ENCODE data around the gene PLEKHD1. TPM values are rescaled to one million over a fixed set of nuclear protein-coding genes. Genes with fewer than 3 reads are reported as not detected.
"Not testable (repeated sequence)": the region's sequence is repeated elsewhere in the genome, so short reads cannot be mapped to it uniquely, and the experiment has no call there.

PLEKHD1 gene
- total and polyA plus RNA-seq, 7 experiments from 2014 or later = 0.07 to 0.74 (median 0.26) TPM; not detected in 1

- peaks cover 0 to 14% (median 2%) of the 10 kb centered on the region in 5 donors for H3K27me3 Mint-ChIP-seq
- H3K27ac ChIP-seq (ENCODE audit: low read depth, low read length) = no peak overlapping the region
- H3K9me3 Mint-ChIP-seq = peaks cover 0 to 2% (median 0%) of the 10 kb centered on the region in 11 donors
- no peaks in the 10 kb centered on the region for H3K9me3 ChIP-seq (ENCODE audit: control insufficient read depth in 2 of 3, low read length in 3 of 3)
- DNase-seq = no peak
- intact Hi-C loops (cut with micrococcal nuclease) = no loop called here
- no peaks in the 10 kb centered on the region for H3K4me1 Mint-ChIP-seq
- ATAC-seq = no peak
- no peaks in the 10 kb centered on the region for H3K27me3 ChIP-seq (ENCODE audit: control insufficient read depth in 2 of 2, insufficient read depth in 2 of 2, low read length in 2 of 2)
- no peak overlapping the region for H3K27ac Mint-ChIP-seq
- no peak overlapping the region for H3K4me3 Mint-ChIP-seq
- H3K36me3 ChIP-seq (ENCODE audit: control insufficient read depth in 2 of 3, insufficient read depth in 3 of 3, low read length in 3 of 3) = no peaks in the 10 kb centered on the region
- H3K4me1 ChIP-seq (ENCODE audit: control insufficient read depth in 2 of 2, insufficient read depth in 2 of 2, low read length in 2 of 2) = no peaks in the 10 kb centered on the region
- CTCF ChIA-PET = no interaction called here
- H3K36me3 Mint-ChIP-seq = no peaks in the 10 kb centered on the region
- H3K4me3 ChIP-seq (ENCODE audit: low read length) = no peak overlapping the region
- POLR2A ChIA-PET = no interaction called here
Measured at GRCh38 chr14:69495341-69495921, 10.9 kb downstream of the PLEKHD1 start.

GRCh38 chr14:69497866-69498265 is 13.3 kb downstream of the PLEKHD1 start:
- H3K27ac ChIP-seq (ENCODE audit: low read depth, low read length); H3K27ac Mint-ChIP-seq; H3K36me3 Mint-ChIP-seq; H3K4me1 Mint-ChIP-seq; POLR2A ChIA-PET; H3K4me1 ChIP-seq (ENCODE audit: control insufficient read depth in 2 of 2, insufficient read depth in 2 of 2, low read length in 2 of 2); H3K4me3 Mint-ChIP-seq; H3K36me3 ChIP-seq (ENCODE audit: control insufficient read depth in 2 of 3, insufficient read depth in 3 of 3, low read length in 3 of 3); H3K4me3 ChIP-seq (ENCODE audit: low read length); H3K9me3 ChIP-seq (ENCODE audit: control insufficient read depth in 2 of 3, low read length in 3 of 3); H3K27me3 ChIP-seq (ENCODE audit: control insufficient read depth in 2 of 2, insufficient read depth in 2 of 2, low read length in 2 of 2); CTCF ChIA-PET; H3K9me3 Mint-ChIP-seq; DNase-seq; intact Hi-C loops (cut with micrococcal nuclease); ATAC-seq: not testable (repeated sequence)
- peaks cover 0 to 18% (median 0%) of the 10 kb centered on the region in 5 donors for H3K27me3 Mint-ChIP-seq

- H3K36me3 Mint-ChIP-seq; ATAC-seq; intact Hi-C loops (cut with micrococcal nuclease); H3K9me3 Mint-ChIP-seq; H3K4me3 ChIP-seq (ENCODE audit: low read length); H3K4me3 Mint-ChIP-seq; CTCF ChIA-PET; H3K36me3 ChIP-seq (ENCODE audit: control insufficient read depth in 2 of 3, insufficient read depth in 3 of 3, low read length in 3 of 3); DNase-seq; H3K4me1 Mint-ChIP-seq; H3K27ac ChIP-seq (ENCODE audit: low read depth, low read length); H3K27ac Mint-ChIP-seq; H3K27me3 ChIP-seq (ENCODE audit: control insufficient read depth in 2 of 2, insufficient read depth in 2 of 2, low read length in 2 of 2); POLR2A ChIA-PET; H3K4me1 ChIP-seq (ENCODE audit: control insufficient read depth in 2 of 2, insufficient read depth in 2 of 2, low read length in 2 of 2); H3K9me3 ChIP-seq (ENCODE audit: control insufficient read depth in 2 of 3, low read length in 3 of 3): not testable (repeated sequence)
- H3K27me3 Mint-ChIP-seq = peaks cover 0 to 16% (median 0%) of the 10 kb centered on the region in 5 donors
Measured at GRCh38 chr14:69498286-69498685, 13.8 kb downstream of the PLEKHD1 start.

- ChIA-PET POLR2A (no interaction called here), CTCF (no interaction called here)
- DNase-seq (no peak), ATAC-seq (no peak)
- no peaks in the 10 kb centered on the region for H3K4me1 Mint-ChIP-seq
- no peaks in the 10 kb centered on the region for H3K36me3 Mint-ChIP-seq
- H3K27me3 ChIP-seq (ENCODE audit: control insufficient read depth in 2 of 2, insufficient read depth in 2 of 2, low read length in 2 of 2) = no peaks in the 10 kb centered on the region
- intact Hi-C loops (cut with micrococcal nuclease) = no loop called here
- no peak overlapping the region for H3K27ac ChIP-seq (ENCODE audit: low read depth, low read length)
- H3K27ac Mint-ChIP-seq = no peak overlapping the region
- H3K4me3 ChIP-seq (ENCODE audit: low read length) = no peak overlapping the region
- peaks cover 0 to 2% (median 0%) of the 10 kb centered on the region in 11 donors for H3K9me3 Mint-ChIP-seq
- peaks cover 0 to 12% (median 0%) of the 10 kb centered on the region in 5 donors for H3K27me3 Mint-ChIP-seq
- H3K4me3 Mint-ChIP-seq = no peak overlapping the region
- H3K9me3 ChIP-seq (ENCODE audit: control insufficient read depth in 2 of 3, low read length in 3 of 3) = no peaks in the 10 kb centered on the region
- H3K36me3 ChIP-seq (ENCODE audit: control insufficient read depth in 2 of 3, insufficient read depth in 3 of 3, low read length in 3 of 3) = no peaks in the 10 kb centered on the region
- no peaks in the 10 kb centered on the region for H3K4me1 ChIP-seq (ENCODE audit: control insufficient read depth in 2 of 2, insufficient read depth in 2 of 2, low read length in 2 of 2)
Measured at GRCh38 chr14:69499436-69499835, 14.9 kb downstream of the PLEKHD1 start.

GRCh38 chr14:69500096-69500495 is 15.6 kb downstream of the PLEKHD1 start:
- intact Hi-C loops (cut with micrococcal nuclease) = no loop called here
- POLR2A ChIA-PET = no interaction called here

GRCh38 chr14:69500736-69501135 is 16.2 kb downstream of the PLEKHD1 start:
- H3K4me1 Mint-ChIP-seq = no peaks in the 10 kb centered on the region
- CTCF ChIA-PET = no interaction called here
- no peak overlapping the region for H3K27ac Mint-ChIP-seq
- intact Hi-C loops (cut with micrococcal nuclease) = no loop called here
- Histone ChIP-seq H3K9me3 (ENCODE audit: control insufficient read depth in 2 of 3, low read length in 3 of 3) (no peaks in the 10 kb centered on the region), H3K4me1 (ENCODE audit: control insufficient read depth in 2 of 2, insufficient read depth in 2 of 2, low read length in 2 of 2) (no peaks in the 10 kb centered on the region), H3K4me3 (ENCODE audit: low read length) (no peak overlapping the region), H3K36me3 (ENCODE audit: control insufficient read depth in 2 of 3, insufficient read depth in 3 of 3, low read length in 3 of 3) (no peaks in the 10 kb centered on the region), H3K27ac (ENCODE audit: low read depth, low read length) (no peak overlapping the region), H3K27me3 (ENCODE audit: control insufficient read depth in 2 of 2, insufficient read depth in 2 of 2, low read length in 2 of 2) (no peaks in the 10 kb centered on the region)
- ATAC-seq (no peak), DNase-seq (no peak)
- H3K36me3 Mint-ChIP-seq = no peaks in the 10 kb centered on the region
- no peak overlapping the region for H3K4me3 Mint-ChIP-seq
- peaks cover 0 to 8% (median 4%) of the 10 kb centered on the region in 5 donors for H3K27me3 Mint-ChIP-seq
- POLR2A ChIA-PET = no interaction called here
- peaks cover 0 to under 1% (median 0%) of the 10 kb centered on the region in 11 donors for H3K9me3 Mint-ChIP-seq

More at GRCh38 chr14:69500096-69500495, 15.6 kb downstream of the PLEKHD1 start:
- no peak overlapping the region for H3K4me3 Mint-ChIP-seq
- H3K9me3 ChIP-seq (ENCODE audit: control insufficient read depth in 2 of 3, low read length in 3 of 3) = no peaks in the 10 kb centered on the region
- H3K9me3 Mint-ChIP-seq = peaks cover 0 to 2% (median 0%) of the 10 kb centered on the region in 11 donors
- CTCF ChIA-PET = no interaction called here
- no peaks in the 10 kb centered on the region for H3K4me1 ChIP-seq (ENCODE audit: control insufficient read depth in 2 of 2, insufficient read depth in 2 of 2, low read length in 2 of 2)
- no peaks in the 10 kb centered on the region for H3K36me3 Mint-ChIP-seq
- no peak overlapping the region for H3K4me3 ChIP-seq (ENCODE audit: low read length)
- H3K27ac ChIP-seq (ENCODE audit: low read depth, low read length) = no peak overlapping the region
- H3K27ac Mint-ChIP-seq = no peak overlapping the region
- H3K27me3 ChIP-seq (ENCODE audit: control insufficient read depth in 2 of 2, insufficient read depth in 2 of 2, low read length in 2 of 2) = no peaks in the 10 kb centered on the region
- DNase-seq = no peak
- H3K27me3 Mint-ChIP-seq = peaks cover 0 to 12% (median 0%) of the 10 kb centered on the region in 5 donors
- ATAC-seq = no peak
- H3K4me1 Mint-ChIP-seq = no peaks in the 10 kb centered on the region
- no peaks in the 10 kb centered on the region for H3K36me3 ChIP-seq (ENCODE audit: control insufficient read depth in 2 of 3, insufficient read depth in 3 of 3, low read length in 3 of 3)

- no peak for ATAC-seq
- Mint-ChIP-seq H3K4me1 (no peaks in the 10 kb centered on the region), H3K27ac (no peak overlapping the region), H3K36me3 (no peaks in the 10 kb centered on the region), H3K9me3 (no peaks in the 10 kb centered on the region), H3K27me3 (peaks cover 0 to 8% (median 4%) of the 10 kb centered on the region in 5 donors), H3K4me3 (no peak overlapping the region)
- Histone ChIP-seq H3K4me1 (ENCODE audit: control insufficient read depth in 2 of 2, insufficient read depth in 2 of 2, low read length in 2 of 2) (no peaks in the 10 kb centered on the region), H3K4me3 (ENCODE audit: low read length) (no peak overlapping the region), H3K27ac (ENCODE audit: low read depth, low read length) (no peak overlapping the region), H3K9me3 (ENCODE audit: control insufficient read depth in 2 of 3, low read length in 3 of 3) (no peaks in the 10 kb centered on the region), H3K27me3 (ENCODE audit: control insufficient read depth in 2 of 2, insufficient read depth in 2 of 2, low read length in 2 of 2) (no peaks in the 10 kb centered on the region), H3K36me3 (ENCODE audit: control insufficient read depth in 2 of 3, insufficient read depth in 3 of 3, low read length in 3 of 3) (no peaks in the 10 kb centered on the region)
- ChIA-PET CTCF (no interaction called here), POLR2A (no interaction called here)
- intact Hi-C loops (cut with micrococcal nuclease) = no loop called here
- DNase-seq = no peak
Measured at GRCh38 chr14:69501423-69501838, 16.9 kb downstream of the PLEKHD1 start.

All from naive thymus-derived CD4-positive, alpha-beta T cell (primary cell).